Measurements from ENCODE around the gene CD244. TPM values are rescaled to one million over a fixed set of nuclear protein-coding genes. Genes with fewer than 3 reads are reported as not detected.

Gene CD244
- total RNA-seq, 1 experiment from 2014 or later, result not detected

- no peak for DNase-seq (ENCODE audit: low spot score)
These were observed 16.4 kb downstream of the CD244 start for GRCh38 chr1:160846281-160846680.

- no peak for DNase-seq (ENCODE audit: low spot score)
These were observed 18.0 kb downstream of the CD244 start for GRCh38 chr1:160844447-160845232.

- DNase-seq (ENCODE audit: low spot score), result no peak
These were observed 21.6 kb downstream of the CD244 start for GRCh38 chr1:160841079-160841478.

GRCh38 chr1:160839746-160840145 is 22.9 kb downstream of the CD244 start:
- no peak for DNase-seq (ENCODE audit: low spot score)

GRCh38 chr1:160838888-160839287 is 23.8 kb downstream of the CD244 start:
- no peak for DNase-seq (ENCODE audit: low spot score)

- peak; percentile 32 for DNase-seq (ENCODE audit: low spot score)
These were observed 25.0 kb downstream of the CD244 start for GRCh38 chr1:160837558-160838205.

- no peak for DNase-seq (ENCODE audit: low spot score)
These were observed 25.6 kb downstream of the CD244 start for GRCh38 chr1:160836981-160837557.

GRCh38 chr1:160836561-160836960 is 26.1 kb downstream of the CD244 start:
- DNase-seq (ENCODE audit: low spot score), result no peak

GRCh38 chr1:160835751-160836150 is 26.9 kb downstream of the CD244 start:
- DNase-seq (ENCODE audit: low spot score), result no peak

GRCh38 chr1:160834945-160835565 is 27.6 kb downstream of the CD244 start:
- peak; percentile 21 for DNase-seq (ENCODE audit: low spot score)

- DNase-seq (ENCODE audit: low spot score), result peak; percentile 44
These were observed 32.1 kb downstream of the CD244 start for GRCh38 chr1:160830321-160831153.

- DNase-seq (ENCODE audit: low spot score), result no peak
These were observed 32.9 kb downstream of the CD244 start for GRCh38 chr1:160829766-160830165.

GRCh38 chr1:160827418-160827817 is 35.3 kb downstream of the CD244 start:
- no peak for DNase-seq (ENCODE audit: low spot score)

- DNase-seq (ENCODE audit: low spot score), result peak; percentile 28
These were observed 36.1 kb downstream of the CD244 start for GRCh38 chr1:160826546-160826945.

- no peak for DNase-seq (ENCODE audit: low spot score)
These were observed 39.4 kb downstream of the CD244 start for GRCh38 chr1:160823296-160823695.

- DNase-seq (ENCODE audit: low spot score), result no peak
These were observed 41.1 kb downstream of the CD244 start for GRCh38 chr1:160821627-160822026.

- no peak for DNase-seq (ENCODE audit: low spot score)
These were observed 43.5 kb downstream of the CD244 start for GRCh38 chr1:160819186-160819585.

- DNase-seq (ENCODE audit: low spot score), result no peak
These were observed 44.3 kb downstream of the CD244 start for GRCh38 chr1:160818207-160818937.

GRCh38 chr1:160814856-160815255 is 47.8 kb downstream of the CD244 start:
- DNase-seq (ENCODE audit: low spot score), result no peak

GRCh38 chr1:160814316-160814715 is 48.4 kb downstream of the CD244 start:
- no peak for DNase-seq (ENCODE audit: low spot score)

- peak; percentile 40 for DNase-seq (ENCODE audit: low spot score)
These were observed 49.5 kb downstream of the CD244 start for GRCh38 chr1:160813215-160813614.

Measured in H4 (cell line).